H1 (cell line): ENCODE measurements around the gene CTNND2. TPM values are rescaled to one million over a fixed set of nuclear protein-coding genes. Genes with fewer than 3 reads are reported as not detected.
A peak's percentile ranks its signal among the peaks of the same experiment; 100 is the strongest.

Experiments
- CTCF ChIA-PET: fragments of 300-600 bp; sonication (Branson Sonifier 250); formaldehyde crosslinking; loops from one replicate; lab custom pipeline; 2021; ENCODE audit not compliant: partially characterized antibody; lab: Charles Lee
- POLR2A ChIA-PET: fragments of 300-600 bp; sonication (Branson Sonifier 250); formaldehyde crosslinking; loops from one replicate; lab custom pipeline; 2021; ENCODE audit warnings: inconsistent platforms; ENCODE audit not compliant: partially characterized antibody; lab: Charles Lee
- DNase-seq, 2 experiments: peaks; one replicate each; pipeline versions ENCODE4 v3.0.0 to v3.0.0-alpha.2; 2010 to 2022; ENCODE audit warnings: low spot score in 2 of 2, low read depth in 1 of 2, mixed read lengths in 1 of 2
- FAIRE-seq: peaks from 2 replicates; lab custom pipeline; 2011; peaks lifted over from hg19 to GRCh38; lab: Jason Lieb, UNC
- H2AFZ ChIP-seq: 2 replicates; pipeline ENCODE4 v1.8.1; 2012; ENCODE audit warnings: low read length, inconsistent platforms
- H2AK5ac ChIP-seq: 2 replicates; pipeline ENCODE4 v1.6.1; 2013; ENCODE audit warnings: low read depth, low read length
- H2BK120ac ChIP-seq: replicated peaks from 2 replicates; pipeline ENCODE3; 2013; ENCODE audit warnings: low read depth, low read length, inconsistent platforms
- H2BK12ac ChIP-seq: 2 replicates; pipeline ENCODE4 v1.6.1; 2013; ENCODE audit warnings: low read depth, low read length
- H2BK15ac ChIP-seq: 2 replicates; pipeline ENCODE4 v1.6.1; 2013; ENCODE audit warnings: low read length
- H2BK20ac ChIP-seq: 2 replicates; pipeline ENCODE4 v1.6.1; 2013; ENCODE audit warnings: low read length
- H2BK5ac ChIP-seq: 2 replicates; pipeline ENCODE4 v1.6.1; 2013; ENCODE audit warnings: low read depth, low read length
- H3K14ac ChIP-seq: 2 replicates; pipeline ENCODE4 v1.6.1; 2013; ENCODE audit warnings: inconsistent platforms; ENCODE audit not compliant: insufficient read length
- H3K18ac ChIP-seq: 2 replicates; pipeline ENCODE4 v1.6.1; 2013; ENCODE audit warnings: low read length; ENCODE audit errors: extremely low read depth
- H3K23ac ChIP-seq: 2 replicates; pipeline ENCODE4 v1.6.1; 2013; ENCODE audit warnings: inconsistent platforms; ENCODE audit not compliant: insufficient read length
- H3K23me2 ChIP-seq: 2 replicates; pipeline ENCODE4 v1.6.1; 2013; ENCODE audit warnings: low read depth, low read length
- H3K27ac ChIP-seq: 2 replicates; pipeline ENCODE4 v1.6.1; 2011; ENCODE audit warnings: low read depth, low read length, inconsistent platforms
- H3K27me3 ChIP-seq, 4 experiments: replicated peaks in 1 of 4; 1 replicate in 1 of 4; 2 replicates in 3 of 4; pipeline versions ENCODE4 v1.6.1 to v1.8.1; 2011 to 2013; ENCODE audit warnings: low read length in 3 of 4, mild to moderate bottlenecking in 3 of 4, inconsistent platforms in 2 of 4, mixed read lengths in 2 of 4, moderate library complexity in 1 of 4; ENCODE audit not compliant: control insufficient read depth in 3 of 4, insufficient read depth in 3 of 4; ENCODE audit errors: extremely low read depth in 1 of 4
- H3K36me3 ChIP-seq, 4 experiments: 2 replicates each; pipeline versions ENCODE4 v1.6.1 to v1.8.1; 2011 to 2013; ENCODE audit warnings: mild to moderate bottlenecking in 4 of 4, low read length in 3 of 4, moderate library complexity in 2 of 4, control low read depth in 1 of 4, inconsistent platforms in 1 of 4; ENCODE audit not compliant: insufficient read depth in 4 of 4, control insufficient read depth in 2 of 4
- H3K4ac ChIP-seq: replicated peaks from 2 replicates; pipeline ENCODE3; 2013; ENCODE audit warnings: low read length, low read depth, mixed read lengths, inconsistent platforms; ENCODE audit not compliant: insufficient read length
- H3K4me1 ChIP-seq, 4 experiments: replicated peaks in 1 of 4; 1 replicate in 1 of 4; 2 replicates in 3 of 4; pipeline versions ENCODE4 v1.6.1 to v1.8.1; 2011 to 2013; ENCODE audit warnings: low read length in 3 of 4, inconsistent platforms in 2 of 4, mixed read lengths in 1 of 4; ENCODE audit not compliant: insufficient read depth in 4 of 4, control insufficient read depth in 3 of 4
- H3K4me2 ChIP-seq, 2 experiments: 2 replicates each; pipeline versions ENCODE4 v1.6.1 to v1.8.1; 2011 to 2013; ENCODE audit warnings: low read depth in 2 of 2, low read length in 2 of 2, control low read depth in 1 of 2, inconsistent platforms in 1 of 2, mild to moderate bottlenecking in 1 of 2; ENCODE audit not compliant: insufficient read depth in 1 of 2
- H3K4me3 ChIP-seq, 4 experiments: fragments of 200-600, 300-600 bp in 1 of 4; sonication (generic), shearing (Covaris generic), sonication (Bioruptor Twin) in 1 of 4; 2 replicates each; pipeline versions ENCODE4 v1.5.1 to v1.8.1; 2011 to 2016; ENCODE audit warnings: low read length in 4 of 4, low read depth in 3 of 4, control low read depth in 2 of 4, inconsistent platforms in 2 of 4, mild to moderate bottlenecking in 2 of 4, mixed read lengths in 1 of 4, moderate library complexity in 1 of 4; ENCODE audit not compliant: insufficient read depth in 2 of 4; ENCODE audit errors: extremely low read depth in 1 of 4
- H3K56ac ChIP-seq: replicated peaks from 2 replicates; pipeline ENCODE3; 2013; ENCODE audit warnings: low read depth, mild to moderate bottlenecking, mixed read lengths, low read length, inconsistent platforms; ENCODE audit not compliant: insufficient read length
- H3K79me1 ChIP-seq: 2 replicates; pipeline ENCODE4 v1.6.1; 2013; ENCODE audit warnings: low read depth, low read length, control low read depth
- H3K79me2 ChIP-seq, 2 experiments: 2 replicates each; pipeline versions ENCODE4 v1.6.1 to v1.8.1; 2012 to 2013; ENCODE audit warnings: low read length in 2 of 2, mild to moderate bottlenecking in 2 of 2, inconsistent platforms in 1 of 2; ENCODE audit not compliant: insufficient read depth in 2 of 2, control insufficient read depth in 1 of 2
- H3K9ac ChIP-seq, 4 experiments: replicated peaks in 1 of 4; 1 replicate in 1 of 4; 2 replicates in 3 of 4; pipeline versions ENCODE4 v1.6.1 to v1.8.1; 2011 to 2013; ENCODE audit warnings: low read depth in 3 of 4, low read length in 3 of 4, control low read depth in 2 of 4, mild to moderate bottlenecking in 2 of 4, moderate library complexity in 2 of 4, inconsistent platforms in 1 of 4; ENCODE audit errors: extremely low read depth in 1 of 4
- H3K9me3 ChIP-seq, 2 experiments: 2 replicates each; pipeline versions ENCODE4 v1.6.1 to v1.8.1; 2012 to 2013; ENCODE audit warnings: mild to moderate bottlenecking in 2 of 2, moderate library complexity in 2 of 2, control low read depth in 1 of 2, inconsistent platforms in 1 of 2, low read depth in 1 of 2, low read length in 1 of 2, mixed read lengths in 1 of 2; ENCODE audit not compliant: insufficient read depth in 2 of 2
- H4K20me1 ChIP-seq, 2 experiments: replicated peaks in 1 of 2; 2 replicates each; pipeline versions ENCODE3 to v1.8.1; 2011 to 2013; ENCODE audit warnings: inconsistent platforms in 2 of 2, low read length in 2 of 2, mild to moderate bottlenecking in 1 of 2; ENCODE audit not compliant: insufficient read depth in 2 of 2, control insufficient read depth in 1 of 2
- H4K5ac ChIP-seq: 2 replicates; pipeline ENCODE4 v1.6.1; 2013; ENCODE audit warnings: low read length, low read depth, mixed read lengths, inconsistent platforms; ENCODE audit not compliant: insufficient read length
- H4K8ac ChIP-seq: 2 replicates; pipeline ENCODE4 v1.8.0; 2013; ENCODE audit warnings: mild to moderate bottlenecking, moderate library complexity, low read length, inconsistent platforms; ENCODE audit not compliant: insufficient read depth; ENCODE audit errors: extremely low read depth
- H4K91ac ChIP-seq: replicated peaks from 2 replicates; pipeline ENCODE3; 2013; ENCODE audit warnings: low read length, mixed read lengths, inconsistent platforms; ENCODE audit not compliant: insufficient read length
- MAFK ChIP-seq: IDR thresholded peaks from 2 replicates; pipeline ENCODE4 v1.6.1; 2012; ENCODE audit warnings: low read depth, mild to moderate bottlenecking, improper control_type of control experiment, low read length
- NRF1 ChIP-seq: IDR thresholded peaks from 2 replicates; pipeline ENCODE4 v1.6.1; 2011; ENCODE audit warnings: mild to moderate bottlenecking, low read depth, low read length, improper control_type of control experiment
- WGBS, 2 experiments: shearing (Covaris generic) in 1 of 2; methylation state at CpG; one replicate each; pipeline versions ENCODE4 v1.1.6 to v1.1.7; 2013 to 2015; ENCODE audit warnings: low lambda C conversion rate in 2 of 2, mixed read lengths in 2 of 2, inconsistent platforms in 1 of 2, low coverage in 1 of 2, missing lambda C conversion rate in 1 of 2; ENCODE audit not compliant: insufficient replicate concordance in 2 of 2, insufficient coverage in 1 of 2, insufficient read length in 1 of 2; ENCODE audit errors: extremely low coverage in 1 of 2, missing lambda C conversion rate in 1 of 2; 5-methylcytosine and 5-hydroxymethylcytosine counted together
- polyA plus RNA-seq, 7 experiments: library from polyadenylated mRNA; depleted of rRNA in 3 of 7; stranded (reverse) in 5 of 7; unstranded in 2 of 7; fragments of >200 nt in 5 of 7; fragments of 200-250 nt in 2 of 7; gene quantifications; 1 replicate in 5 of 7; 2 replicates in 1 of 7; 4 replicates in 1 of 7; pipeline versions ENCODE4 v1.2.1 to v1.2.3, GENCODE V29; 2011 to 2013; ENCODE audit warnings: missing spikeins in 2 of 7, mixed read lengths in 2 of 7
- total RNA-seq: library from RNA; stranded (reverse); fragmentation: NEBNext Ultra II Directional; extraction: Animal tissue kit (Norgen Biotek cat#: 25700); gene quantifications from 2 replicates; pipeline ENCODE4 v1.2.1, GENCODE V29; 2021

Gene CTNND2
- total and polyA plus RNA-seq, 2 of the 8 experiments (the other 6 are each of a cell fraction or from before 2014, with no cell fraction given) = 7.4 to 14.2 TPM

- WGBS, 2 experiments = 86% methylated on average over 1 of the region's 1 CpG; no CpG with 5 or more reads in 1 of the 2 experiments
- no peak overlapping the region for H2BK120ac ChIP-seq
- H4K91ac ChIP-seq = no peak overlapping the region
- no peak overlapping the region for H2AK5ac ChIP-seq
- no peaks in the 10 kb centered on the region for H3K9me3 ChIP-seq
- peaks cover 0 to 2% (median under 1%) of the 10 kb centered on the region in 4 experiments; a peak in 1 of 7 replicates for H3K4me1 ChIP-seq
- H3K4ac ChIP-seq = no peak overlapping the region
- H3K27ac ChIP-seq = no peak overlapping the region
- H3K79me2 ChIP-seq = no peaks in the 10 kb centered on the region
- TF ChIP-seq MAFK (peak; percentile 26; the same call in 1 of the 2 replicates), NRF1 (no peak)
- no peak overlapping the region for H4K5ac ChIP-seq
- FAIRE-seq = no peak
- H2BK15ac ChIP-seq = no peak overlapping the region
- DNase-seq = no peak
- no peak overlapping the region for H3K4me2 ChIP-seq
- no peak overlapping the region for H2BK5ac ChIP-seq
- no peak overlapping the region for H4K8ac ChIP-seq
- no peak overlapping the region for H2BK12ac ChIP-seq
- ChIA-PET POLR2A (no interaction called here), CTCF (no interaction called here)
- no peak overlapping the region for H3K9ac ChIP-seq
- no peaks in the 10 kb centered on the region for H3K27me3 ChIP-seq
- no peaks in the 10 kb centered on the region for H3K23me2 ChIP-seq
- no peak overlapping the region for H3K4me3 ChIP-seq
- no peak overlapping the region for H2BK20ac ChIP-seq
- H3K23ac ChIP-seq = no peak overlapping the region
- no peaks in the 10 kb centered on the region for H3K36me3 ChIP-seq
- H4K20me1 ChIP-seq = no peaks in the 10 kb centered on the region
- no peak overlapping the region for H2AFZ ChIP-seq
- no peak overlapping the region for H3K18ac ChIP-seq
- H3K56ac ChIP-seq = no peak overlapping the region
- no peaks in the 10 kb centered on the region for H3K79me1 ChIP-seq
- no peak overlapping the region for H3K14ac ChIP-seq
Observed at GRCh38 chr5:11596185-11596584, 308.1 kb downstream of the CTNND2 start.
